Adrenal gland (tissue), 5 donors: ENCODE measurements around the gene BRIP1.

Source experiments
- CTCF ChIP-seq, 6 experiments: fragments of 450-650 bp in 4 of 6; fragments of 200-600 bp in 2 of 6; sonication (generic) in 1 of 6; IDR thresholded peaks; 1 replicate in 5 of 6; 2 replicates in 1 of 6; pipeline versions ENCODE4 v1.5.1 to v1.8.0; 2016 to 2021; ENCODE audit warnings: antibody characterized with exemption in 6 of 6, mild to moderate bottlenecking in 2 of 6, moderate library complexity in 1 of 6
- POLR2A ChIP-seq, 2 donors: fragments of 450-650 bp; IDR thresholded peaks; one replicate each; pipeline ENCODE4 v1.6.1; 2017; ENCODE audit warnings: antibody characterized with exemption in 2 of 2, mild to moderate bottlenecking in 2 of 2, moderate library complexity in 1 of 2
- donor health status: DM: no; HTN: no; CAD: no.

DNA sequence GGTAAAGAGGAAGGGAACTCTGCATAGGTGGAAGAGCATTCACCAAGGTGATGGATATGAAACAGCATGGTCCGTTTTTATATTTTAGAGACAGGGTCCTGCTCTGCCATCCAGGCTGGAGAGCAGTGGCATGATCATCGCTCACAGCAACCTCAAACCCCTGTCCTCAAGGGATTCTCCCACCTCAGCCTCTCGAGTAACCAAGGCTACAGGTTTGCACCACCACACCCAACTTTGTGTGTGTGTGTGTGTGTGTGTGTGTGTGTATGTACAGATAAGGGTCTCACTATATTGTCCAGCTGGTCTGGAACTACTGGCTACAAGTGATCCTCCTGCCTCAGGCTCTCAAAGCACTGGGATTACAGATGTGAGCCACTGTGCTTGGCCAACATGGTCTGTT, 194.8 kb downstream of the BRIP1 start:
- TF ChIP-seq CTCF (IDR thresholded peaks at IDR 0.05) = no peak
- no peak for TF ChIP-seq POLR2A (IDR thresholded peaks at IDR 0.05)
